NCI-H1092 (cell line): ENCODE measurements around the gene SIRT5.

ENCODE experiments used
- DNase-seq: peaks from one replicate; lab custom pipeline; 2025; lab: John Stamatoyannopoulos, UW

SIRT5 gene

GRCh38 chr6:13574571-13575376, at the start of gene SIRT5:
TSS of gene SIRT5 (plus strand) at chr6:13574601. CDS start at chr6:13584111, 9,510 bp downstream.
- DNase-seq = peak; percentile 41

GRCh38 chr6:13524801-13525508, 49.4 kb upstream of the SIRT5 start:
- no peak for DNase-seq

- DNase-seq = no peak
These were observed 48.1 kb upstream of the SIRT5 start for GRCh38 chr6:13526357-13526726.

- no peak for DNase-seq
These were observed 47.4 kb upstream of the SIRT5 start for GRCh38 chr6:13526727-13527670.

GRCh38 chr6:13527671-13528056, 46.7 kb upstream of the SIRT5 start:
- DNase-seq = no peak

- DNase-seq = no peak
These were observed 46.2 kb upstream of the SIRT5 start for GRCh38 chr6:13528232-13528631.

GRCh38 chr6:13528777-13529343, 45.5 kb upstream of the SIRT5 start:
- no peak for DNase-seq

GRCh38 chr6:13531956-13532355, 42.4 kb upstream of the SIRT5 start:
- no peak for DNase-seq

- DNase-seq = no peak
These were observed 39.9 kb upstream of the SIRT5 start for GRCh38 chr6:13534536-13534935.

- DNase-seq = no peak
These were observed 39.1 kb upstream of the SIRT5 start for GRCh38 chr6:13535306-13535705.

- no peak for DNase-seq
These were observed 37.4 kb upstream of the SIRT5 start for GRCh38 chr6:13536796-13537526.

GRCh38 chr6:13537527-13537897, 36.9 kb upstream of the SIRT5 start:
- no peak for DNase-seq

GRCh38 chr6:13538084-13538483, 36.3 kb upstream of the SIRT5 start:
- DNase-seq = no peak

- DNase-seq = no peak
These were observed 35.8 kb upstream of the SIRT5 start for GRCh38 chr6:13538600-13538999.

- DNase-seq = no peak
These were observed 34.8 kb upstream of the SIRT5 start for GRCh38 chr6:13539572-13539971.

GRCh38 chr6:13541496-13541895, 32.9 kb upstream of the SIRT5 start:
- DNase-seq = no peak

- no peak for DNase-seq
These were observed 29.8 kb upstream of the SIRT5 start for GRCh38 chr6:13544454-13545186.

- DNase-seq = no peak
These were observed 28.5 kb upstream of the SIRT5 start for GRCh38 chr6:13545885-13546284.

GRCh38 chr6:13548500-13549210, 25.7 kb upstream of the SIRT5 start:
- DNase-seq = no peak

GRCh38 chr6:13550656-13551055, 23.7 kb upstream of the SIRT5 start:
- DNase-seq = no peak
